ENCODE results near the gene COL6A2. TPM values are rescaled to one million over a fixed set of nuclear protein-coding genes. Genes with fewer than 3 reads are reported as not detected.

Gene COL6A2
- total and polyA plus RNA-seq, 2 experiments from 2014 or later, result 650 to 1,939 TPM

DNA sequence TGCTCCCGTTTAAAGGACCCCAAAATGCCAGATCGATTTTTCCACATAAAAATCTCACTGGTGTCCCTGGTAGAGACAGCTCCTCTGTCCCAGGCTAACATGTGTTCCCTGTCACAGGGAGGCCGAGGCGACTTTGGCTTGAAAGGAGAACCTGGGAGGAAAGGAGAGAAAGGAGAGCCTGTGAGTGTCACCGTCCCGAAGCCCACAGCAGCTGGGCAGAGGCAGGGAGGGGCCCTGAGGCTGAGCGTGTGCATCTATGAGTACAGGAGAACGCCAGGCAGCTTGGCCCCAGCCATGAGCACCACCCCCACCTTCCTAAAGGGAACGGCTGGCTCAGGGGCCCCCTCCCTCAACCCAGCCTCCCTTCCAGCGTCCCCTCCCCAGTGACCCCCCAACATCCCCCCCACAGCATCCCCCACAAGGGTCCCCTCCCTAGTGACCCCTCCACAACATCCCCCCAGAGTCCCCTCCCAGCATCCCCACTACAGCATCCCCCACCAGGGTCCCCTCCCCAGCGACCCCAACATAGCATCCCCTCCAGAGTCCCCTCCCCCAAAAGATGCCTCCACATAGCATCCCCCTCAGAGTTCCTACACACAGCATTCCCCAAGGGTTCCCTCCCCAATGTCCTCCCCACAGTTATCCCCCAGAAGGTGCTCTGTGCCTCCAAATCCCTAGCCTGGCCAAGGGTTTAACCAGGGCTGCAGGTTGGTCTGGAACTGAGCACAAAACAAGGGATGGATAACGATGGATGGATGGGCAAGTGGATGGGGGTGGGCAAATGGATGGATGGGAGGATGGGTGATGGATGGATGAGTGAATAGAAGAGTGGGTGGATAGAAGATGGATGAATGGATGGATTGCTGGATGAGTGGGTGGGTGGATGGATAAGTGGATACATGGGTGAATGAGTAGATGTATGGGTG, 25.1 kb downstream of the COL6A2 start:
- H3K4me2 ChIP-seq (ENCODE audit: unreplicated experiment), result no peak overlapping the region
- peaks cover 20% of the 10 kb centered on the region for H3K4me1 ChIP-seq (ENCODE audit: insufficient read depth)
- 81 to 88% methylated on average over 7 to 12 of the region's 12 CpGs for WGBS, 2 experiments (ENCODE audit: low coverage in 1 of 2, low lambda C conversion rate in 2 of 2, missing lambda C conversion rate in 2 of 2)
- no peak overlapping the region for H3K4me3 ChIP-seq
- H3K27me3 ChIP-seq (replicated peaks; ENCODE audit: insufficient read depth), result no peaks in the 10 kb centered on the region
- H3K9me3 ChIP-seq (ENCODE audit: low read depth), result no peaks in the 10 kb centered on the region
- H3K9ac ChIP-seq, result peak overlapping the region; percentile 58
- H2AFZ ChIP-seq, result no peak overlapping the region
- H3K79me2 ChIP-seq (ENCODE audit: insufficient read depth), result peaks cover 15% of the 10 kb centered on the region; the same call in 1 of the 2 replicates
- H4K20me1 ChIP-seq (ENCODE audit: insufficient read depth), result no peaks in the 10 kb centered on the region
- no peak for DNase-seq
- in situ Hi-C loops (cut with MboI), result no loop called here
- H3F3A ChIP-seq (ENCODE audit: insufficient read depth), result peaks cover 49% of the 10 kb centered on the region
- H3K27ac ChIP-seq, result peak overlapping the region; percentile 82
- H3K9me2 ChIP-seq (ENCODE audit: insufficient read depth), result no peaks in the 10 kb centered on the region
- peaks cover 36% of the 10 kb centered on the region; the same call in 1 of the 2 replicates for H3K36me3 ChIP-seq (ENCODE audit: low read depth)
- TF ChIP-seq EZH2 (IDR thresholded peaks at IDR 0.05; ENCODE audit: insufficient read depth, poor library complexity, severe bottlenecking) (no peak), EZH2phosphoT487 (IDR thresholded peaks at IDR 0.05; ENCODE audit: insufficient read depth, low read depth) (no peak)

DNA sequence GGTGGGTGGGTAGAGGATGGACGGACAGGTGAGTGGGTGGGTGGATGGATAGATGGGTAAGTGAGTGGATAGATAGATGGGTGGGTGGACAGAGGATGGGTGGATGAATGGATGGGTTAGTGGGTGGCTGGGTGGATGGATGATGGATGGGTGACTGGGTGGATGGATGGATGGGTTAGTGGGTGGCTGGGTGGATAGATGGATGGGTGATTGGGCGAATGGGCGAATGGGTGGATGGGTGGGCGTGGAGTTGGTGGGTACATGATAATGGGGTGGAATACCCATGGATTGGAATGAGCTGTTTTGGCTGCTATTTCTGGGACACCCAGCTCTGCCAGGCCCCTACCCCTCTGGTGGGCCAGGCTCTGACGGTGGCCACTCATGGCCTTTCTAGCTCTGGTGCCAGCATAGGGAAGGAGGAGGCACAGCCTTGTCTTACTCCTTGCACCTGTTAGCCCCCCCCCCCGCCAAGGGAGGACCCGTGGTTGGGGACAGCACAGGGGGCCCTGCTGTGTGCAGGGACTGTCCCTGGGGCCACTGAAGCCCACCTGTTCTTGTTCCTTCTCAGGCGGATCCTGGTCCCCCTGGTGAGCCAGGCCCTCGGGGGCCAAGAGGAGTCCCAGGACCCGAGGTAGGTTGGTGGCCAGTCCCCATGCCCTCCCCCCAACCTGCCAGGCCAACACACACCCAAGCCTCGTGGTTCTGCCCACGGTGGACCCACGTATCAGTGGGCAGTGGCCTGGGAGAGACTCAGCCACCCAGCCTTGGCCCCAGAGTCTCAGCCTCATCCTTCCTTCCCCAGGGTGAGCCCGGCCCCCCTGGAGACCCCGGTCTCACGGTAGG, 26.4 kb downstream of the COL6A2 start:
- Histone ChIP-seq H3K4me3 (no peak overlapping the region), H4K20me1 (ENCODE audit: insufficient read depth) (no peaks in the 10 kb centered on the region), H3K27ac (no peak overlapping the region), H3F3A (ENCODE audit: insufficient read depth) (peaks cover 56% of the 10 kb centered on the region), H3K9me2 (ENCODE audit: insufficient read depth) (no peaks in the 10 kb centered on the region), H3K36me3 (ENCODE audit: low read depth) (peaks cover 34% of the 10 kb centered on the region; the same call in 1 of the 2 replicates), H2AFZ (no peak overlapping the region), H3K4me1 (ENCODE audit: insufficient read depth) (peaks cover 20% of the 10 kb centered on the region), H3K9me3 (ENCODE audit: low read depth) (no peaks in the 10 kb centered on the region), H3K4me2 (ENCODE audit: unreplicated experiment) (no peak overlapping the region), H3K27me3 (replicated peaks; ENCODE audit: insufficient read depth) (no peaks in the 10 kb centered on the region), H3K9ac (no peak overlapping the region), H3K79me2 (ENCODE audit: insufficient read depth) (peaks cover 14% of the 10 kb centered on the region; the same call in 1 of the 2 replicates)
- in situ Hi-C loops (cut with MboI), result no loop called here
- no peak for DNase-seq
- 83 to 91% methylated on average over 14 to 16 of the region's 16 CpGs for WGBS, 2 experiments (ENCODE audit: low coverage in 1 of 2, low lambda C conversion rate in 2 of 2, missing lambda C conversion rate in 2 of 2)
- TF ChIP-seq EZH2 (IDR thresholded peaks at IDR 0.05; ENCODE audit: insufficient read depth, poor library complexity, severe bottlenecking) (no peak), EZH2phosphoT487 (IDR thresholded peaks at IDR 0.05; ENCODE audit: insufficient read depth, low read depth) (no peak)

GRCh38 chr21:46124926-46125845, 27.3 kb downstream of the COL6A2 start:
- H3K9me2 ChIP-seq (ENCODE audit: insufficient read depth), result no peaks in the 10 kb centered on the region
- no peak overlapping the region for H3K4me2 ChIP-seq (ENCODE audit: unreplicated experiment)
- H3K4me1 ChIP-seq (ENCODE audit: insufficient read depth), result peaks cover 20% of the 10 kb centered on the region
- no peak overlapping the region for H3K27ac ChIP-seq
- H4K20me1 ChIP-seq (ENCODE audit: insufficient read depth), result no peaks in the 10 kb centered on the region
- in situ Hi-C loops (cut with MboI), result no loop called here
- no peak overlapping the region for H3K4me3 ChIP-seq
- TF ChIP-seq EZH2phosphoT487 (IDR thresholded peaks at IDR 0.05; ENCODE audit: insufficient read depth, low read depth) (no peak), EZH2 (IDR thresholded peaks at IDR 0.05; ENCODE audit: insufficient read depth, poor library complexity, severe bottlenecking) (no peak)
- 81 to 86% methylated on average over 29 to 49 of the region's 49 CpGs for whole genome bisulfite sequencing, 2 experiments (ENCODE audit: low coverage in 1 of 2, low lambda C conversion rate in 2 of 2, missing lambda C conversion rate in 2 of 2)
- DNase-seq, result no peak
- H3K9me3 ChIP-seq (ENCODE audit: low read depth), result no peaks in the 10 kb centered on the region
- no peaks in the 10 kb centered on the region for H3K27me3 ChIP-seq (replicated peaks; ENCODE audit: insufficient read depth)
- peaks cover 14% of the 10 kb centered on the region; the same call in 1 of the 2 replicates for H3K79me2 ChIP-seq (ENCODE audit: insufficient read depth)
- no peak overlapping the region for H2AFZ ChIP-seq
- peaks cover 33% of the 10 kb centered on the region; the same call in 1 of the 2 replicates for H3K36me3 ChIP-seq (ENCODE audit: low read depth)
- H3F3A ChIP-seq (ENCODE audit: insufficient read depth), result peaks cover 55% of the 10 kb centered on the region
- no peak overlapping the region for H3K9ac ChIP-seq

Data from GM23248 (cell line).